HEK293 (cell line): Measurements from ENCODE around the gene DDC.

ENCODE experiments used
- CTCF ChIA-PET: fragments of 350-600 bp; formaldehyde crosslinking; extraction: SDS; loops from one replicate; lab custom pipeline; 2021; ENCODE audit warnings: antibody characterized with exemption; lab: Yijun Ruan, JAX
- POLR2A ChIA-PET: fragments of 300-600 bp; formaldehyde crosslinking; extraction: SDS; loops from one replicate; lab custom pipeline; 2020; ENCODE audit warnings: antibody characterized with exemption, inconsistent platforms; lab: Yijun Ruan, JAX
- H3K27ac ChIP-seq: fragments of 200-500 bp; sonication (Bioruptor generic); 2 replicates; pipeline ENCODE4 v1.5.1; 2014; ENCODE audit warnings: low read depth, low read length, control low read depth, inconsistent platforms; ENCODE audit errors: extremely low read depth
- H3K36me3 ChIP-seq, 2 experiments: fragments of 200-500 bp in 1 of 2; sonication (Bioruptor generic) in 1 of 2; 1 replicate in 1 of 2; 2 replicates in 1 of 2; pipeline ENCODE4 v1.5.1; 2014 to 2017; ENCODE audit warnings: inconsistent platforms in 2 of 2, low read length in 2 of 2; ENCODE audit not compliant: control insufficient read depth in 2 of 2, insufficient read depth in 1 of 2
- H3K4me1 ChIP-seq: fragments of 200-500 bp; sonication (Bioruptor generic); 2 replicates; pipeline ENCODE4 v1.5.1; 2014; ENCODE audit warnings: mild to moderate bottlenecking, low read length, inconsistent platforms; ENCODE audit not compliant: control insufficient read depth, insufficient read depth
- H3K4me3 ChIP-seq: 2 replicates; pipeline ENCODE4 v1.5.1; 2011; ENCODE audit warnings: low read depth, mild to moderate bottlenecking, control low read depth, low read length, moderate library complexity
- H3K9me3 ChIP-seq: fragments of 200-500 bp; sonication (Bioruptor generic); 2 replicates; pipeline ENCODE4 v1.5.1; 2014; ENCODE audit warnings: low read depth, low read length, inconsistent platforms; ENCODE audit not compliant: control insufficient read depth, insufficient read depth
- BCL11A ChIP-seq: fragments of 450-650 bp; formaldehyde crosslinking; IDR thresholded peaks from 2 replicates; pipeline ENCODE4 v1.5.1; 2016; ENCODE audit warnings: low read depth, missing biosample characterization, missing genetic modification characterization
- BCL11B ChIP-seq: fragments of 450-650 bp; formaldehyde crosslinking; IDR thresholded peaks from 2 replicates; pipeline ENCODE4 v1.5.1; 2016; ENCODE audit warnings: low read depth, missing biosample characterization, missing genetic modification characterization
- HOXC10 ChIP-seq: sonication (generic); formaldehyde crosslinking; IDR thresholded peaks from 2 replicates; pipeline ENCODE4 v1.8.1; 2023; ENCODE audit warnings: mild to moderate bottlenecking, missing genetic modification reagents
- IKZF3 ChIP-seq: fragments of 450-650 bp; IDR thresholded peaks from 2 replicates; pipeline ENCODE4 v1.5.0; 2018; ENCODE audit warnings: missing biosample characterization, mild to moderate bottlenecking, missing genetic modification characterization, moderate library complexity
- KLF8 ChIP-seq: fragments of 450-650 bp; formaldehyde crosslinking; IDR thresholded peaks from 2 replicates; pipeline ENCODE4 v1.5.1; 2016; ENCODE audit warnings: missing biosample characterization, missing genetic modification characterization
- KLF9 ChIP-seq: fragments of 450-650 bp; formaldehyde crosslinking; IDR thresholded peaks from 2 replicates; pipeline ENCODE4 v1.5.1; 2016; ENCODE audit warnings: missing biosample characterization, missing genetic modification characterization, low read depth
- SP3 ChIP-seq: fragments of 450-650 bp; formaldehyde crosslinking; IDR thresholded peaks from 2 replicates; pipeline ENCODE4 v1.5.1; 2016; ENCODE audit warnings: missing biosample characterization, missing genetic modification characterization
- ZFP69B ChIP-seq: fragments of 450-650 bp; formaldehyde crosslinking; IDR thresholded peaks from 2 replicates; pipeline ENCODE4 v1.5.1; 2016; ENCODE audit warnings: missing biosample characterization, missing genetic modification characterization
- ZNF121 ChIP-seq: fragments of 450-650 bp; formaldehyde crosslinking; IDR thresholded peaks from 2 replicates; pipeline ENCODE4 v1.5.1; 2016; ENCODE audit warnings: missing biosample characterization, missing genetic modification characterization
- ZNF155 ChIP-seq: fragments of 450-650 bp; formaldehyde crosslinking; IDR thresholded peaks from 2 replicates; pipeline ENCODE4 v1.5.1; 2016; ENCODE audit warnings: missing biosample characterization, missing genetic modification characterization
- ZNF2 ChIP-seq: fragments of 450-650 bp; formaldehyde crosslinking; IDR thresholded peaks from 2 replicates; pipeline ENCODE4 v1.5.1; 2016; ENCODE audit warnings: missing biosample characterization, missing genetic modification characterization
- ZNF214 ChIP-seq: fragments of 450-650 bp; formaldehyde crosslinking; IDR thresholded peaks from 2 replicates; pipeline ENCODE4 v1.5.1; 2017; ENCODE audit warnings: missing biosample characterization, mild to moderate bottlenecking, missing genetic modification characterization, borderline replicate concordance
- ZNF223 ChIP-seq: fragments of 450-650 bp; formaldehyde crosslinking; IDR thresholded peaks from 2 replicates; pipeline ENCODE4 v1.5.1; 2016; ENCODE audit warnings: missing biosample characterization, missing genetic modification characterization
- ZNF24 ChIP-seq: fragments of 450-650 bp; formaldehyde crosslinking; IDR thresholded peaks from 2 replicates; pipeline ENCODE4 v1.5.1; 2016; ENCODE audit warnings: missing biosample characterization, missing genetic modification characterization
- ZNF292 ChIP-seq: fragments of 450-650 bp; formaldehyde crosslinking; IDR thresholded peaks from 2 replicates; pipeline ENCODE4 v1.5.1; 2016; ENCODE audit warnings: low read depth, missing biosample characterization, missing genetic modification characterization, borderline replicate concordance
- ZNF302 ChIP-seq: fragments of 450-650 bp; formaldehyde crosslinking; IDR thresholded peaks from 2 replicates; pipeline ENCODE4 v1.5.1; 2016; ENCODE audit warnings: missing biosample characterization, missing genetic modification characterization, low read depth
- ZNF394 ChIP-seq: fragments of 450-650 bp; formaldehyde crosslinking; IDR thresholded peaks from 2 replicates; pipeline ENCODE4 v1.5.1; 2016; ENCODE audit warnings: missing biosample characterization, missing genetic modification characterization, mild to moderate bottlenecking, moderate library complexity, borderline replicate concordance
- ZNF596 ChIP-seq: fragments of 450-650 bp; IDR thresholded peaks from 2 replicates; pipeline ENCODE4 v1.5.0; 2018; ENCODE audit warnings: missing biosample characterization, mild to moderate bottlenecking, missing genetic modification characterization, moderate library complexity
- ZNF623 ChIP-seq: fragments of 450-650 bp; formaldehyde crosslinking; IDR thresholded peaks from 2 replicates; pipeline ENCODE4 v1.5.1; 2016; ENCODE audit warnings: missing biosample characterization, missing genetic modification characterization
- ZNF624 ChIP-seq: fragments of 450-650 bp; formaldehyde crosslinking; IDR thresholded peaks from 2 replicates; pipeline ENCODE4 v1.5.1; 2017; ENCODE audit warnings: missing biosample characterization, missing genetic modification characterization
- ZNF670 ChIP-seq: fragments of 450-650 bp; formaldehyde crosslinking; IDR thresholded peaks from 2 replicates; pipeline ENCODE4 v1.5.1; 2016; ENCODE audit warnings: missing biosample characterization, missing genetic modification characterization, low read depth
- ZNF677 ChIP-seq: fragments of 450-650 bp; IDR thresholded peaks from 2 replicates; pipeline ENCODE4 v1.5.0; 2018; ENCODE audit warnings: missing biosample characterization, mild to moderate bottlenecking, missing genetic modification characterization, moderate library complexity
- ZNF747 ChIP-seq: fragments of 450-650 bp; formaldehyde crosslinking; IDR thresholded peaks from 2 replicates; pipeline ENCODE4 v1.5.1; 2016; ENCODE audit warnings: missing biosample characterization, missing genetic modification characterization
- ZNF768 ChIP-seq: fragments of 450-650 bp; formaldehyde crosslinking; IDR thresholded peaks from 2 replicates; pipeline ENCODE4 v1.5.1; 2018; ENCODE audit warnings: missing biosample characterization, mild to moderate bottlenecking, missing genetic modification characterization
- ZNF791 ChIP-seq: fragments of 450-650 bp; formaldehyde crosslinking; IDR thresholded peaks from 2 replicates; pipeline ENCODE4 v1.5.1; 2016; ENCODE audit warnings: missing biosample characterization, missing genetic modification characterization
- TF ChIP-seq, protein P1 (sequence below): fragments of 450-650 bp; formaldehyde crosslinking; IDR thresholded peaks from 2 replicates; pipeline ENCODE4 v1.5.1; 2016; ENCODE audit warnings: missing biosample characterization, missing genetic modification characterization
- TF ChIP-seq, protein P2 (sequence below): fragments of 450-650 bp; IDR thresholded peaks from 2 replicates; pipeline ENCODE4 v1.5.1; 2018; ENCODE audit warnings: missing biosample characterization, missing genetic modification characterization
- TF ChIP-seq, protein P3 (sequence below): fragments of 450-650 bp; formaldehyde crosslinking; IDR thresholded peaks from 2 replicates; pipeline ENCODE4 v1.5.1; 2017; ENCODE audit warnings: missing biosample characterization, missing genetic modification characterization
- TF ChIP-seq, protein P4 (sequence below): fragments of 450-650 bp; formaldehyde crosslinking; IDR thresholded peaks from 2 replicates; pipeline ENCODE4 v1.5.1; 2016; ENCODE audit warnings: missing biosample characterization, missing genetic modification characterization

DDC gene

DNA sequence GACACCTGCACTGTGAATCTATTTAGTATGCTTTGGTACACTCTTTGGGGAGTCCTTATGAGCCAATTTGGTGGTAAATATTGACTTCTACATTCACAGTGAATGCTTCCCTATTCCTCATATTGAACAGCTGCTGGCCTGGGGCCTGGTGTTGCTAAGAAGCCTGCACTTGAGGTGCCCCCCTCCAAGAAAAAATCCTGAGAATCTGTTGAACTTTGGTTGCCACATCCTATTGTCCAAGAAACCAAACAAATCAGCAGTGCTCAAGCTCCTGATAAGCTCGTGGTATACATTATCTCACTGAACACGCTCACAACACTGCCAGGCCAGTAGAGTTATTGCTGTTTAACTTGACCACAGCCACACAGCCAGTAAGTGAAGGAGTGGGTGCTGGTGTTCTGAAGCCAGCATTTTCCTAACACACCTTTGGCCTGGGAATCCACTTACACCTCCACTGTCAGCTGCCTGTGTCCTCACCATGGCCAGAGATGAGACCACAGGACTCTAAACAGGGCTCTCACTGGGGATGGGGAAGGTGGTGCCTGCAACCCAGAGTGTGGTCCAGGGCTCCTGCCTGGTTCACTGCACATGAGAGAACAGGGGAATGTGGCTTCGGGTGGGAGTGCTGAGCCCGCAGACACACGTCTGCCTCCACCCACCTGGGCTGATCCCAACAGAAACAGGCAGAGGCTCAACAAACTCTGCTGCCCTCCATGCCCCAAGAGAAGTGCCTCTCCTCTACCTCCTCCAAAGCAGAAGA, 6.7 kb downstream of the DDC start:
- POLR2A ChIA-PET, result no interaction called here
- H3K27ac ChIP-seq, result no peak overlapping the region
- CTCF ChIA-PET, result interaction anchor here (0.5 kb wide), 1 partner anchor 12 kb away, joined by 6 read pairs; no protein-coding TSS in a partner anchor
- no peaks in the 10 kb centered on the region for H3K4me1 ChIP-seq
- no peak for TF ChIP-seq ZNF623
- no peak for TF ChIP-seq KLF8 (tag by site-specific recombination)
- no peak for TF ChIP-seq ZNF292
- no peak for TF ChIP-seq ZNF121 (tag by site-specific recombination)
- TF ChIP-seq, protein P1, sequence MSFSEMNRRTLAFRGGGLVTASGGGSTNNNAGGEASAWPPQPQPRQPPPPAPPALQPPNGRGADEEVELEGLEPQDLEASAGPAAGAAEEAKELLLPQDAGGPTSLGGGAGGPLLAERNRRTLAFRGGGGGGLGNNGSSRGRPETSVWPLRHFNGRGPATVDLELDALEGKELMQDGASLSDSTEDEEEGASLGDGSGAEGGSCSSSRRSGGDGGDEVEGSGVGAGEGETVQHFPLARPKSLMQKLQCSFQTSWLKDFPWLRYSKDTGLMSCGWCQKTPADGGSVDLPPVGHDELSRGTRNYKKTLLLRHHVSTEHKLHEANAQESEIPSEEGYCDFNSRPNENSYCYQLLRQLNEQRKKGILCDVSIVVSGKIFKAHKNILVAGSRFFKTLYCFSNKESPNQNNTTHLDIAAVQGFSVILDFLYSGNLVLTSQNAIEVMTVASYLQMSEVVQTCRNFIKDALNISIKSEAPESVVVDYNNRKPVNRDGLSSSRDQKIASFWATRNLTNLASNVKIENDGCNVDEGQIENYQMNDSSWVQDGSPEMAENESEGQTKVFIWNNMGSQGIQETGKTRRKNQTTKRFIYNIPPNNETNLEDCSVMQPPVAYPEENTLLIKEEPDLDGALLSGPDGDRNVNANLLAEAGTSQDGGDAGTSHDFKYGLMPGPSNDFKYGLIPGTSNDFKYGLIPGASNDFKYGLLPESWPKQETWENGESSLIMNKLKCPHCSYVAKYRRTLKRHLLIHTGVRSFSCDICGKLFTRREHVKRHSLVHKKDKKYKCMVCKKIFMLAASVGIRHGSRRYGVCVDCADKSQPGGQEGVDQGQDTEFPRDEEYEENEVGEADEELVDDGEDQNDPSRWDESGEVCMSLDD, result no peak
- TF ChIP-seq ZNF670 (tag by site-specific recombination), result no peak
- TF ChIP-seq ZNF302, result no peak
- TF ChIP-seq ZNF155 (tag by site-specific recombination), result no peak
- TF ChIP-seq, protein P2, sequence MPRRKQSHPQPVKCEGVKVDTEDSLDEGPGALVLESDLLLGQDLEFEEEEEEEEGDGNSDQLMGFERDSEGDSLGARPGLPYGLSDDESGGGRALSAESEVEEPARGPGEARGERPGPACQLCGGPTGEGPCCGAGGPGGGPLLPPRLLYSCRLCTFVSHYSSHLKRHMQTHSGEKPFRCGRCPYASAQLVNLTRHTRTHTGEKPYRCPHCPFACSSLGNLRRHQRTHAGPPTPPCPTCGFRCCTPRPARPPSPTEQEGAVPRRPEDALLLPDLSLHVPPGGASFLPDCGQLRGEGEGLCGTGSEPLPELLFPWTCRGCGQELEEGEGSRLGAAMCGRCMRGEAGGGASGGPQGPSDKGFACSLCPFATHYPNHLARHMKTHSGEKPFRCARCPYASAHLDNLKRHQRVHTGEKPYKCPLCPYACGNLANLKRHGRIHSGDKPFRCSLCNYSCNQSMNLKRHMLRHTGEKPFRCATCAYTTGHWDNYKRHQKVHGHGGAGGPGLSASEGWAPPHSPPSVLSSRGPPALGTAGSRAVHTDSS (tag by site-specific recombination), result no peak
- TF ChIP-seq ZNF677 (tag by site-specific recombination), result no peak
- no peak for TF ChIP-seq IKZF3 (tag by site-specific recombination)
- TF ChIP-seq, protein P3, sequence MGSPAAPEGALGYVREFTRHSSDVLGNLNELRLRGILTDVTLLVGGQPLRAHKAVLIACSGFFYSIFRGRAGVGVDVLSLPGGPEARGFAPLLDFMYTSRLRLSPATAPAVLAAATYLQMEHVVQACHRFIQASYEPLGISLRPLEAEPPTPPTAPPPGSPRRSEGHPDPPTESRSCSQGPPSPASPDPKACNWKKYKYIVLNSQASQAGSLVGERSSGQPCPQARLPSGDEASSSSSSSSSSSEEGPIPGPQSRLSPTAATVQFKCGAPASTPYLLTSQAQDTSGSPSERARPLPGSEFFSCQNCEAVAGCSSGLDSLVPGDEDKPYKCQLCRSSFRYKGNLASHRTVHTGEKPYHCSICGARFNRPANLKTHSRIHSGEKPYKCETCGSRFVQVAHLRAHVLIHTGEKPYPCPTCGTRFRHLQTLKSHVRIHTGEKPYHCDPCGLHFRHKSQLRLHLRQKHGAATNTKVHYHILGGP (tag by site-specific recombination), result no peak
- TF ChIP-seq ZNF394 (tag by site-specific recombination), result no peak
- TF ChIP-seq BCL11A, result no peak
- H3K36me3 ChIP-seq, result no peaks in the 10 kb centered on the region
- H3K4me3 ChIP-seq, result no peak overlapping the region
- no peaks in the 10 kb centered on the region for H3K9me3 ChIP-seq

DNA sequence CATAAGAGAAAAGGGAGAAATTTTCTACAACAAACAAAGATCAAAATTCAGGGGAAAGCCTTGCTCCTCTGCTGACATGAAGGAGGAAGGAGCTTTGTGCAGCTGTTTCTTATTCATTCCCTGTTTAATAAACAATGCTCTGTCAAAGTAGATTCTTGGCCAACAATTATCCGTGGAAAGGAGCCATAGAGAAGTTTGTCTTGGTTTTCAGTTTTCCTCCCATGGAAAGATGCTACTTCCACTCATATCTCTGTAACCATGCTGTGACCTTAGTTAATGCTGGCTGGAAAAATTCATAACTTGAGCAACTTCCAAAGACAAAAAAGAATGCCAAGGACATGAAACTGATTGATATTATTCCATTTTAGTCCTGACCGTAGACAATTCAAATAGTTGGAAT, 8.1 kb downstream of the DDC start:
- H3K27ac ChIP-seq, result no peak overlapping the region
- POLR2A ChIA-PET, result no interaction called here
- CTCF ChIA-PET, result no interaction called here

More for the DNA sequence above, 8.1 kb downstream of the DDC start:
- H3K9me3 ChIP-seq, result no peaks in the 10 kb centered on the region
- H3K4me1 ChIP-seq, result no peaks in the 10 kb centered on the region
- TF ChIP-seq ZNF747 (tag by site-specific recombination) (no peak), KLF9 (tag by site-specific recombination) (no peak), ZNF2 (tag by site-specific recombination) (no peak), BCL11B (tag by site-specific recombination) (no peak), ZFP69B (tag by site-specific recombination) (no peak), ZNF596 (tag by site-specific recombination) (no peak), ZNF223 (tag by site-specific recombination) (no peak), HOXC10 (CRISPR knock-in tag) (no peak), ZNF214 (tag by site-specific recombination) (no peak), ZNF791 (no peak), SP3 (tag by site-specific recombination) (no peak), ZNF768 (tag by site-specific recombination) (no peak), ZNF24 (no peak), ZNF624 (tag by site-specific recombination) (no peak)
- TF ChIP-seq, protein P4, sequence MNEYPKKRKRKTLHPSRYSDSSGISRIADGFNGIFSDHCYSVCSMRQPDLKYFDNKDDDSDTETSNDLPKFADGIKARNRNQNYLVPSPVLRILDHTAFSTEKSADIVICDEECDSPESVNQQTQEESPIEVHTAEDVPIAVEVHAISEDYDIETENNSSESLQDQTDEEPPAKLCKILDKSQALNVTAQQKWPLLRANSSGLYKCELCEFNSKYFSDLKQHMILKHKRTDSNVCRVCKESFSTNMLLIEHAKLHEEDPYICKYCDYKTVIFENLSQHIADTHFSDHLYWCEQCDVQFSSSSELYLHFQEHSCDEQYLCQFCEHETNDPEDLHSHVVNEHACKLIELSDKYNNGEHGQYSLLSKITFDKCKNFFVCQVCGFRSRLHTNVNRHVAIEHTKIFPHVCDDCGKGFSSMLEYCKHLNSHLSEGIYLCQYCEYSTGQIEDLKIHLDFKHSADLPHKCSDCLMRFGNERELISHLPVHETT (tag by site-specific recombination), result no peak
- H3K4me3 ChIP-seq, result no peak overlapping the region
- H3K36me3 ChIP-seq, result no peaks in the 10 kb centered on the region
